SHP77 treated with DMSO at 0.1 percent for 48 hours (cell line): Measurements from ENCODE around the gene NR4A3.
"Not testable (repeated sequence)": the region's sequence is repeated elsewhere in the genome, so short reads cannot be mapped to it uniquely, and the experiment has no call there.

ENCODE experiments used
- DNase-seq: peaks from one replicate; lab custom pipeline; 2025; lab: John Stamatoyannopoulos, UW

NR4A3 gene

GRCh38 chr9:99834474-99834873 is 12.8 kb downstream of the NR4A3 start:
- DNase-seq, result no peak

DNA sequence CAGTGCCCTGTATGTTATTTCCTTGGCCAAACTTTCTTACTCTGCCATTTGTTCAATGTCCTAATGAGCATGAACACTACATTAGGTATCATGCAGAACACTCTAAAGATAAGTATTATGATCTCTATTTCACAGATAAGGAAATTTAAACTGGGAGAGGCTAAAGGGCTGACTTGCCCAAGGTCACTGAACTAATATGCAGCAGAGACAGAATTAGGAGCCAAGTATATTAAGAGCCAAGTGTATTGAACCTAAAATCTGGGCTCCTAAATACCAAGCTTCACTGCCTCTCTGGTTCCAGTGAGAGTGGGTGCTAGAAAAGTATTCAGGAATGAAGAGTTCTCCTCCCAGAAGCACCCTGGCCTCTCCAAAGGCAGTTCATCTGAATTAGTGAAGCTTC is 13.5 kb downstream of the NR4A3 start:
- no peak for DNase-seq

GRCh38 chr9:99835581-99835980 is 13.9 kb downstream of the NR4A3 start:
- DNase-seq, result no peak

DNA sequence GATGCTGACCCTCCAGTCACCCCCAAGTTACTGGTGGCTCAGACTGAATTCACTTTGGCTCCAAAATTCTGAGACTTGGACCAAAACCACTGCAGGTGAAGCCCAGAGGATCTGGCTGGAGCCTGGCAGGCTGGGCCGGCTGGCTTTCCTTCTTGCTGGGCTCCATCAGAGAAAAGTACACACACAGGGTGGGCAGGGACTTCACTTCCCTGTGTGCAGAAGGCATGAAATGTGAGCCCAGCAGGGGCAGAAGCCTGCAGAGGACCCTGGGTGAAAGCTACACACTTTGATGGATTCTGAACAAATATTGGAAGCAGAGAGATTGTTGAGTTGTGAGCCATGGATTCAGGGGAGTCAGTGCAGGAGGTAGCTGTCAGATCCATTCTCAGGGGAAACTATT is 18.4 kb downstream of the NR4A3 start:
- DNase-seq, result no peak

DNA sequence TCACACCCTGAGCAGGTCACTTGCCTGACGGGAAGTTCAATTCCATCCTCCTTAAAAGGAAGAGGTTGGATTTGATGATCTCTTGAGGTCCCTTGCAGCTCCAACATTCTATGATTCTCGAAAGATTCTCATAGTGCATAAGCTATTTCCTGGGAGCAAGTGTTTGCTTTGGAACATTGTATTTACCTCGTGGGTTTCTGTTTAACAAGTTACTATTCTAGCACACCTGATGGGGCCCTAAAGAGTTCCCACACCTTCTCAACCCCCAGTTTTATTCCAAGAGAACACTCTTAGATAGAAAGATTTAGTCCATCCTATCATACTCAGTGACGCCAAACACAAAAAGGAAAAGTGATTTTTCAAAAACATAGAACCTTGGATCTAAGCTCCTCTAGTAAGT is 23.4 kb downstream of the NR4A3 start:
- DNase-seq, result no peak

DNA sequence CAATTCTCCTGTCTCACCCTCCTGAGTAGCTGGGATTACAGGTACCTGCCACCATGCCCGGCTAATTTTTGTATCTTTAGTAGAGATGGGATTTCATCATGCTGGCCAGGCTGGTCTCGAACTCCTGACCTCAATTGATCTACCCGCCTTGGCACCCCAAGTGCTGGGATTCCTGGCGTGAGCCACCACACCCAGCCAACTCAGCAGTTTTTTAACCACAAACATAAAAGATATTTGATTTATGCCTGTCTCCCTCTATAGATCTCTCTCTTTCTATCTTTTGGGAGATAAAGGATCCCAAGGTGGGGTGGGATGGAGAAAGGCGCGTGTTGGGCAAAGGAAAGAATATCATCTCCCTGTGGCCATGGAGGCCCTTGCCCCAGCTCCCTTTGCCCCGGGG is 26.8 kb downstream of the NR4A3 start:
- no peak for DNase-seq

DNA sequence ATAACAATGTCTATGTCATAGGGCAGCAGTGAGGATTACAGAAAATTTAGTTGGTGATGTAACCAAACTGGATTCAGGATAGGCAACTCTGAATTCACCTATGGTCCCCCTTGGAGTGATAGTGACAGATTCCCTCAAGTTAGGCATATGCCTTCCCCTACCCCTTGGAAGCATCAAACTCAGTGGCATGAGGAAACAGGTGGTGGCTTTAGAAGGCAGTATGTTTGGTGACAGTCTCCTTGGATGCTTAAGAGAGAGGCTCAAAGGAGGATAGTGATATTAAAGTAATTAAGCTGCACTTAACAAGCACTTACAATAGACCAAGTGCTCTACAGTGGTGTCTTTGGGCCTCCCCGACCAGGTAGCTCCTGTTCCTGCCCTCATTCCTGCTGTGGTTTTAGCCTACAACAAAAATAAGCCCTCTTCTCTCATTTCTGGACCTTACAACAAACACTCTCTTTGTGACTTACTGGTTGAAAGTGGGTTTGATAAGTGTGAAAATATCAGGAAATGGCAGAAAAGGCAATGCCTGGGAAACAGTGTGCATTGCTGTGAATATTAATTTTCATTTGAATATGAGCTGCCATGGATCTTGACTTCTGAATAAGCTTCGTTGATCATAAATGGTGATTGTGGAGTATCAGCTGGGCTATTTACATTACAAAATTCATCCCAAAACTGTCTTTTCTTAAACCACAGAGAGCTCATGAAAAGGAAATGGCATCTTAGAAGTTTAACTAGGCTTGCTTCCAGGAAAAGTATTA is 29.2 kb downstream of the NR4A3 start:
- no peak for DNase-seq

DNA sequence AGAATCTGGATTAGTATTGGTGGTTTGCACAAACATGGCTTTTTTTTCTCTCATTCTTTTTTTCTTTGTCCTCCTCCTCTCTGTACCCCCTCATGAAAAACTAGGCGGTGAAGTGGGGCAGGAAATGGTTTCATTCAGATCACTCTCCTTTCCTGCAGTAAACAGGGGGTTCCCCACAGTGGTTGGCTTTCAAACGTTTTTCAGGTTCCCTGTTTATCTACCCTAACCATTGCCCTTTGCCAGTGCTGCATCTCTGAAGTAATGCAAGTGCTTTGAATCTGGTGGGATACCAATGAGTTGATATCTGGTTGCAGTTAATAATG is 29.8 kb downstream of the NR4A3 start:
- DNase-seq, result no peak

- DNase-seq, result no peak
Observed at GRCh38 chr9:99852617-99853016, 30.9 kb downstream of the NR4A3 start.

DNA sequence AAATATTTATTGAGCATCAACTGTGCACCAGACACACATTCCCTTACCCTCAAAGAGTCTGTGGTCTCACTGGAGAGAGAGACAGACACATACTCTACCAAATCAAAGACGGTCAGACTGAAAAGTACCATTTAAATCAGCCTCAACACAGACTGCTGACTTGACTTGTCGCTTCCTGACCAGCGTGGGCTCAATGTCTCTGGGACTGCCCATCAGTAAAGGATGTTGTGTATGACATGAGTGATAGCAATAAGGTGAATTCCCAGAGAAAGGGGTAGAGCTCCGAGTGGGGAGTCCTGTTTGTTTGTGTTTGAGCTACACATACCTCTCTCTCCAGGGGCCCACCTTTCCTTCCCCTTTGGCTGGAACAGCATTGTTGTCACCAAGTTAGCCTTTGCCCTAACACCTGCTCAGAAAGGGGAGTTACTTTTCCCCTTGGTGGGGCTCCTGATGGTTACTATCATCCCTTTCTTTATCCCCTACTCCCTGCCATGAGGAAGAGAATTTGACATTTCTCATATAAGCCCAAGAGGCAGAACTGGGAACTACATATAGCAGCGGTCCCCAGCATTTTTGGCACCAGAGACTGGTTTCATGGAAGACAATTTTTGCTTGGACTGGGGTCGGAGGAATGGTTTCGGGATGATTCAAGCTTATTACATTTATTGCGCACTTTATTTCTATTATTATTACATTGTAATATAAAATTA is 33.9 kb downstream of the NR4A3 start:
- no peak for DNase-seq

- DNase-seq, result not testable (repeated sequence)
Observed at GRCh38 chr9:99857576-99857975, 35.9 kb downstream of the NR4A3 start.

- DNase-seq, result no peak
Observed at GRCh38 chr9:99858087-99858486, 36.4 kb downstream of the NR4A3 start.

DNA sequence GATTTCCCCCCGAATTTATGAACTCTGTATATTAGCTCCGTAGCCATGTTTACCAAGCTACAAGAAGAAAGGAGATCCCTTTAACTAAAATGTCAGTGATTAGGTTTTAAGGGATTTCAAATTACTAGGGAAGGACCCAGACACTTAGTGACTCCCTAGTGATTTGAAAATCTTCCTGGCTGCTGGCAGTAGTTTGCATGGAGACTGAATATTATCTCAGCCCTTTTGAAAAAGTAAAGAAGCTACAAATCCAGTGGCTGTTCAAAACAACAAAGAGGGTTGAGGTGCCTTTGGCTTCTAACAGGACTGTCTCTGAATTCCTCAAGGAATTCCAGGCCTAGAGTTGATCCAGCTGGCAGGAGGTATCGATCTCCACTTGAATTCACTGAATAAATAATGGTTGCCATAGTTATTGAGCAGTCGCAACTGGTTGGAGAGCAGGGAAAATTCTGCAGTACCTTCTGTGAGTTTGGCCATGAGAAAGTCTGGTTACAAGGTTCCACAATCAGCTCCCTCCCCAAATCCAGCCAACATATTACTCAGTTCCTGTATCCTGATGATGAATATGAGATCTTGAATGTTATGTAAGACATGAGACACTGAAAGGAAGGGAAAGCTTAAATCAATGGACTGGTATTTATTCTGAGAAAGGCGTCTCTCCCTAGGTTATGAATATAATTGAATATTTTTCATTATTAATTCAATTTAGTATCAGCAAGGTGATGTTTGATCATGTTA is 37.7 kb downstream of the NR4A3 start:
- DNase-seq, result no peak

DNA sequence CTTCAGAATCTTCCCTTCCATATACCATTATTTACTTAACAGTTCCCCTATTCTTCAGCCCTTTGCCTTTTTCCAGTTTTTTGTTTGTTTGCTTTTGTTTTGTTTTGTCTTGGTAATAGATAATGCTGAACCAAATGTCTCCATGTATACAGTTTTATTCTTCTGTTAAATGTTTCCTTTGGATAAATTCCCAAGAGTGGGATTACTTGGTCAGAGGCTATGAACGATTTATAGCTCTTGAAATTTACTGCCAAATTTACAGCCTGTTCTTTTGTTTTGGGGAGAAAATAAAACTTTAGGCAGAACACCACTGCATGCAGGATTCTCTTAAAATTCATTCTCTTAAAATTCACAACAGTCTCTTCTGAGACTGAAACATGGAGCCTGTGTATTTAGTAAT is 38.6 kb downstream of the NR4A3 start:
- no peak for DNase-seq

GRCh38 chr9:99863955-99864354 is 42.3 kb downstream of the NR4A3 start:
- DNase-seq, result no peak

DNA sequence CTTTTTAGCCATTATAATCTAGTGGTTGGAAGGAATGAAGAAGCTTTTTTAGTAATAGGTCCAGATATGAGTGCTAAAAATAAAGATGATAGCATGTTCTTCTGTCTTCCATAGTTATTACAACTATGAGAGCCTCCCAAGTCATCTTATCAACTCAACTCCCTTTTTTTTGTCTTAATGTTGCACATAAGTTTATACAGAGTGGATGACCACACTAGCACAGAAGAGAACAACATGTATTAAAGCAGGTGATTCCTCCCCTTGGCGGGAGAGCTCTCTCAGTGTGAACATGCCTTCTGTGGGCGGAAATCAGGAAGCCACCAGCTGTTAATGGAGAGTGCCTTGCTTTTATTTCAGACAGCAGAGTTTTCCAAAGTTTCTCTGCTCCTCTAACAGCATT is 44.7 kb downstream of the NR4A3 start:
- DNase-seq, result no peak

- DNase-seq, result no peak
Observed at GRCh38 chr9:99867536-99867935, 45.9 kb downstream of the NR4A3 start.

DNA sequence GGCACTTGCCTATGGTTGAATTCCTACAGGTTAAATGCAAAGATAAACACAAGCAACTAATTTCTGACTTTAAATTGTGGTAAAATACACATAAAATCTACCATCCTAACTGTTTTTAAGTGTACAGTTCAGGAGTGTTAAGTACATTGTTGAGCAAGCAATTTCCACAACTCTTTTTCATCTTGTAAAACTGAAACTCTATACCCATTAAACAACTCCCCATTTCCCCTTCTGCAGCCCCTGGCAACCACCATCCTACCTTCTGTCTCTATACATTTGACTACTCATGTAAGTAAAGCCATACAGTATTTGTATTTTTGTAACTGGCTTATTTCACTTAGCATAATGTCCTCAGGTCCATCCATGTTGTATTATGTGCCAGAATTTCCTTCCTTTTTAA is 46.3 kb downstream of the NR4A3 start:
- no peak for DNase-seq

- no peak for DNase-seq
Observed at GRCh38 chr9:99868845-99869244, 47.2 kb downstream of the NR4A3 start.

DNA sequence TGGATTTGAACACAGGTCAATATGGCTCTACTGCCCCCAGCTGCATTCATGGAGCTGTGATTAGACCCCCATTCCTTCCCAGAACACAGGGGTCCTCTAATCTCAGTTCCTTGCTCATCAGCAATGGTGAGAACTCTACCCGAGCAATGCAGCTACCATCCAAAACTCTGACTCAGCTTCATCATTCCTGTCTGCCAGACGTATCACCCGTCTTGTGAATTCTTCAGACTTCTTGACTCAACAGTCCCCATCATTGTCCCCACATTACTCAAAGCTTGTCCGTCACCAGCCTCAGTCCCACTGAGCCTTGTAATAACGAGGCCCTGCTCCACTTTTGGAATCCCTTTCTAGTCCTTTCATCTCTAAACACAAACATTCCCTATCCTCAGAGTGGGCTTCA is 48.4 kb downstream of the NR4A3 start:
- DNase-seq, result no peak

- no peak for DNase-seq
Observed at GRCh38 chr9:99873531-99873930, 51.8 kb downstream of the NR4A3 start.

- DNase-seq, result no peak
Observed at GRCh38 chr9:99873943-99874584, 52.4 kb downstream of the NR4A3 start.

- DNase-seq, result no peak
Observed at GRCh38 chr9:99876190-99876589, 54.5 kb downstream of the NR4A3 start.
